GM18498 (cell line): Measurements from ENCODE around the gene NUFIP1.

Experiments
- ATAC-seq: cut with Tn5 transposase; IDR thresholded peaks from one replicate; pipeline ENCODE4 v1.9.1; 2021; ENCODE audit warnings: mild to moderate bottlenecking, moderate library complexity; ENCODE audit not compliant: unreplicated experiment

The NUFIP1 gene

DNA sequence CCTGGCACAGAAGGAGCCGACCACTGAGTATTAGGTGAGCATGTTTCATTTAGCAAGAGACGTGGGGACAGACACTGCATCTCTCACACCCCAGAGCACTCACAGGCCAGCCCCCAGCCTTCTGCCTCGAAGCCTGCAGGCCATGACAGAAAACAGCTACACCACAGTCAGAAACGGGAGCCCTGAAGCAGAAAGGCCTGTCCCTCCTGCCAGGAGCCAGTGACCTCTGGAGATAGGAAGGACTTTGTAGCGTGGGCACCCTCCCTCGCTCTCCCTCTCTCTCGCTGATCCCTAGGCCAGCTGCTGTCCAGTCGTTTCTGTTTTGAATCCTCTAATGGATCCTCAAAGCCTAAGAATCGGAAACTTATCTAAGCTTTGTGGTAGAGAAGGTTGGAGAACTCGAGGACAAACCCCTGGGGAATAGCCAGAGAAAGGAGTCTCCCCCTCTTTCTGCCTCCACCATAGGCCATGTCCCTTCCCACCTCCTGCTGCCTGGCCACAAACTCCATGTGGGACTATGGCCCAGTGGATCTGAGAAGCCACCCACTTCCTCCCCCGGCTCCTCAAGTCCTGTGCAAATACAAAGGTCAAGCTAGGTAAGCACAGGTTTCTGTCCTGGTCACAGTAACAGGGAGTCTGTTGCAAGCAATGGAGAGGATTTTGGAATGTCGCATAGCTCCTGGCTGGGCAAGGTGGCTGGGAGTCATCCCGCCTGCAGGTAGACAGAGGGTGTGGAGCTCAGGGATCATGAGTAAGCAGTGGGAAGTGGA is 95.1 kb downstream of the NUFIP1 start:
- no peak for ATAC-seq
